Activated T-helper 9 cell treated with anti-CD3 and anti-CD28 coated beads, Interleukin-2, amount 50 U/mL, for 16 hours (primary cell): Measurements from ENCODE around the gene KIF21B.
"Not testable (repeated sequence)": the region's sequence is repeated elsewhere in the genome, so short reads cannot be mapped to it uniquely, and the experiment has no call there.

Experiments
- DNase-seq: peaks from one replicate; pipeline ENCODE4 v3.0.0-alpha.2; 2020; ENCODE audit warnings: low read depth

KIF21B gene

DNA sequence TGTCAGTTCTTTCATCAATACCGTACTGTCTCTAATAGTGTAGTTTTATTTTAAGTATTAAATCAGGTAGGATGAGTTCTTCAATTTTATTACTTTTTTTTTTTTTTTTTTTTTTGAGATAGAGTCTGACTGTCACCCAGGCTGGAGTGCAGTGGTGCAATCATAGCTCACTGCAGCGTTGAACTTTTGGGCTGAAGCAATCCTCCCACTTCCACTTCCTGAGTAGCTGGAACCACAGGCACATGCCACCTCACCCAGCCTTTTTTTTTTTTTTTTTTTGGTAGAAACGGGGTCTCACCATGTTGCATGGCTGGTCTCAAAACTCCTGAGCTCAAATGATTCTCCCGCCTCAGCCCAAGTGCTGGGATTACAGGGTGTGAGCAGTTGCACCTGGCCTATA, 84.6 kb downstream of the KIF21B start:
- no peak for DNase-seq

DNA sequence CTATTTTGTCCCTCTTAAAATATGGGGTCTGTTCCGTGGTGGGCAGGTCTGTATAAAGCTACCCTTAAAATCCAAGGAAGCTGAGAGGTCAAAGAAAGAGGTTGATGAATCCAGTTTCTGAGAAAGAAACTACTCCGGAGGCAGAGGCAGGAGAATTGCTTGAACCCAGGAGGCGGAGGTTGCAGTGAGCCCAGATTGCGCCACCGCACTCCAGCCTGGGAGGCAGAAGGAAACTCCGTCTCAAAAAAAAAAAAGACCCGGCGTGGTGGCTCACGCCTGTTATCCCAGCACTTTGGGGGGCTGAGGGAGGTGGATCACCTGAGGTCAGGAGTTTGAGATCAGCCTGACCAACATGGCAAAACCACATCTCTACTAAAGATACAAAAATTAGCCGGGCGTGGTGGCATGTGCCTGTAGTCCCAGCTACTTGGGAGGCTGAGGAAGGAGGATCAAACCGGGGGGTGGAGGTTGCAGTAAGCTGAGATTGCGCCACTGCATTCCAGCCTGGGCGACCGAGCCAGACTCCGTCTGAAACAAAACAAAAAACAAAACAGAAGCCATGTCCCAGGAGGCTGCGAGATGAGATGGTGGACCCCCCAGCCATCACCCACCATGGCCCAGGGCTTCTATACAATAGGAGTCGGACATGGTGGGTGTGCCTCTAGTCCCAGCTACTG, 88.1 kb downstream of the KIF21B start:
- not testable (repeated sequence) for DNase-seq

DNA sequence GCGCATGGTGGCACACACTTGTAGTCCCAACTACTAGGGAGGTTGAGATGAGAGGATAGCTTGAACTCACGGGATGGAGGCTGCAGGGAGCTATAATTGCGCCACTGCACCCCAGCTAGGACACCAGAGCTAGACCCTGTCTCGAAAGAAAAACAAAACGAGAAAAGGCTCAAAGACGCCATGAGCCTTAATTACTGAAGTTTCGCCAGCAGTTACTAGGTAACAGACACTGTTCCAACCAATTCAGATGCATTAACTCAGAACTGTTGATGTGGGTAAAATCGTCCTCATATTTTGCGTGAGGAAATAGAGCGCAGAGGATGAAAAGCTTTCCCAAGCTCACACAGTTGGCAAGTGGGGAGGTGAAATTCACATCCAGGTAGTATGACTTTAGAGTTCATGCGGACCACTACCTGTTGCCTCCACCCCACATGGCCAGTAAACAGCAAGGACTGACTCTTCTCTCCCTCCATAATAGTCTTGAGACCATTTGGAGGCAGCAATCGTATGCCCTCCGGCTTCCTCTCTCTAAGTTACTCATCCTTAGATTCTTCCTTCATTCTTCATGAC, 88.8 kb downstream of the KIF21B start:
- no peak for DNase-seq

DNA sequence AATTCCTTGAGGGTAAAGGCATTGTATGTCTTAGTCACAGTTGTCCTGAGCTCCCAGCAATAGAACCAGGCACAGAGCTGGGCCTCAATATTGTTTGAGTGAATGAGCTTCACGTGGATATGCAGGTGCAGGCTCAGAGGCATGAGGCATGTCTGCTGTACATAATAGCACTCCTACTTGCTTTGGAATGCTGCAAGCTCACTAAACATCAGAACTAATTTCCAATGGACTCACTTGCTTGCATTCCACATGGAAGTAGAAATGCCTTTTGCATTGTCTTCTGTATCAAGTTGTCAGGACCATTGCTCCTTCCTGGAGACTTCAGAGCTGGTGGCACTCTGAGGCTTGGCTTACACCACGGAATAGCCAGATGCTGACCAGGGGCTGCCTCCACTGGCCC, 91.7 kb downstream of the KIF21B start:
- no peak for DNase-seq

DNA sequence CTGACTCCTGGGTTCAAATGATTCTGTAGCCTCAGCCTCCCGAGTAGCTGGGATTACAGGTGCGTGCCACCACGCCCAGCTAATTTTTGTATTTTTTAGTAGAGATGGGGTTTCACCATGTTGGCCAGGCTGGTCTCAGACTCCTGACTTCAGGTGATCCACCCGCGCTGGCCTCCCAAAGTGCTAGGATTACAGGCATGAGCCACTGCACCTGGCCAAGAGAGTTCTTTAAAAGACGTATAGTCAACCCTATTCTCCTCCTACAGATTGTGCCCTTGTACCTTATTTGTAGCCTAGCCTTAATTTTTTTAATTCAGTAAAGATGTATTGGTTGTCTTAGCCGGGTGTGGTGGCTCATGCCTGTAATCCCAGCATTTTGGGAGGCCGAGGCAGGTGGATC, 93.2 kb downstream of the KIF21B start:
- DNase-seq, result not testable (repeated sequence)

DNA sequence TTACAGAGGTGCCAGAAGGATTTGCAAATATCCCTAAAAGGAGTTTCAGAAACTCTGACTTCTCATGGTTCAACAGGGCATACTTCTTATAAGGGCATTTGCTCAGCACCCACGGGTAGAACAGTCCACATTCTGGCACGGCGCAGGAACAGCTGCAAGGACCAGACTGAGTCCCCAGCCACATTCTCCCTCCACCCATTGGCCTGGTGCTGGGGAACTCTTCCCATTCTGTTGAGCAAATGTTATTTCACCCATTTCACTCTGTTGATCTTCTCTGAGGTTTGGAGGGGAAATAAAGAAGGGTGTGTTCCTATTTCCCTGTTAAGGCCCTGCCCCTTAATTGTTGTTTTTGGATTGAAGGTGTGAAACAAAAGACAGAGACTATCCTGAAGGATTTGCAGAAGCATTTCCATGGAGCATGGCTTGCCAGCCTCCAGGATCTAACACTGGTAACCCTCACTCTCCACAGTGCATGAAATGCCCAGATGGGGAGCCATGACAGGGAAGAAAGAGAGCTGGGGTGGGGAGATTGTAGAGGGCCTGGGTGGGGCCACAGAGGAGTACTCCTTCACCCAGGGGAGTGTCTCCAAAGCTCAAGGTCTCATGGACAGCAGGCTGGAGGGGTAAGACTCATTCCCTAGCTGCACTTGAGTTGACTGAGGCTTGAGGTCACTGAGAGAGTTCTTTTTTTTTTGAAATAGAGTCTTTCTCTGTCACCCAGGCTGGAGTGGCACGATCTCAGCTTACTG, 93.8 kb downstream of the KIF21B start:
- no peak for DNase-seq

DNA sequence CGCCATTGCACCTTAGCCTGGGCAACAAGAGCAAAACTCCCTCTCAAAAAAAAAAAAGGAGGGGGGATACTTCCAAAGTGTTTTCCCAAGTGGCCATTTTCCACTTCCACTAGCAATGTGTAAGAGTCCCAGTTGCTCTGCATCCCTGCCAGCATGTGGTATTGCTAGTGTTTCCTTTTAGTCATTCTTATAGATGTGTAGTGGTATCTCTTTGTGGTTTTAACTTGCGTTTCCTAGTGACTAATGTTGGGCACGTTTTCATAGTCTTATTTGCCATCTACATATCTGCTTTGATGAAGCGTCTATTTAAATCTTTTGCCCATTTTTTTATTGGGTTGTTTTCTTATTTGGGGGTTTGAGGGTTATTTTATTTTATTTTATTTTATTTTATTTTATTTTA, 97.7 kb downstream of the KIF21B start:
- DNase-seq, result no peak

DNA sequence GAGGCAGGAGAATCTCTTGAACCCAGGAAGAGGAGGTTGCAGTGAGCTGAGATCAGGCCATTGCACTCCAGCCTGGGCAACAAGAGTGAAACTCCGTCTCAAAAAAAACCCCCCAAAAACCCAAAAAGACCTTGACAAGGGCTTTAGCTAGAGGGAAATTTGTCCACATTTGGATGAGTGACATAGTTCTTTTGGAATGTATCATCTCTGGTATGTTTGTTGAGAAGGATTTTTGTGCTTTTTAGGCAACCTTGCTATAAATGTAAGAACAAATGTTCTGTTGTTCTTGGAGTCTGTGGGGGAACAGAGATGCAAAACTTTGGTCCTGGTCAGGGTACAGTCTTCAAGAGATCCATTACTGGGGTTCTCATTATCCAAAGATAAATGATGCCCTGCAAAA, 99.9 kb downstream of the KIF21B start:
- no peak for DNase-seq

DNA sequence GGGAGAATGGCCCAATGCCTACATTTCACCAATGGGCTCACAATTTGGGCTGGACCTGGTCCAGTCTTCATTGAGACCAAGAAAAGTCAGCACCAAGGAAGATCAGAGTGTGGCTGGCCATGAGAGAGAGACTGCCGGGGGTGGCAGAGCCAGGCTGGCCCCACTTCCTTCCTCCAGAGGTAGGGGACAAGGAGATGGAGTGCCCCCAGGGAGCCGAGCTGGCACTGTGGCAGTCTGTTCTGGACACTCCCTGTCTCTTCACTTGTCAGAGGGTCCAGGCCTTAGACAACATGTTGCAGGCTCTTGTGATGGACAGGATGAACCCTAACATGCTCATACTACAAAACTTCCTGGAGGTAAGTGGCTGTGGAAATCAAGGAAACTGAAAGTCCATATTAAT, 101.1 kb downstream of the KIF21B start:
- no peak for DNase-seq

DNA sequence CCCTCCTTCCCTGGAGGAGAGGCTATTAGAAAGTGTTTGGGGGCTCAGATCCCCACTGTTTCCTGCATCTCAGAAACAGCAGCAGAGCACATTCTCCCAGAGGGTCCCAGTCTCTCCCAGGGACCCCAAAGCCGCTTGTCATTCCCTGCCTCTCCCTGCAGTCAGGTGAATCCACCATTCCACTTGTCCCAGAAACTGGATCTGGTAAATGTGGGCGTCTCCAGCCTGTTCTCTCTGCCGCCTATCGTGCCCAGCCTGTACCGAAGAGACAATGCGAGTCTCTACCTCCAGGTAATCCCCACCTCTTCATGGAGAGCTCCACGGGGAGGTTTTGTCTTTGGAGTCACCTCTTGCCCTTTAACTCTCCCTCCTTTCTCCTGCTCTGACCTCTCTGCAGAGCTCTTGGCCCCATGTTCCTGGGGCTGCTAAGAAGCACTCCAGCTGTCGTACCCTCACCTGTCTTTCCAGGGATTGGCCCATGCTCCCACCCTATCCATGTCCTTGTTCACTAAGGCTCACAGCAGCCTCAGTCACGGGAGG, 101.9 kb downstream of the KIF21B start:
- no peak for DNase-seq
